PC-3 (cell line): ENCODE results near the gene TMEM167A.

Experiments used
- EZH2phosphoT487 ChIP-seq: fragments of 300-600 bp; sonication (generic); IDR thresholded peaks from 2 replicates; pipeline ENCODE4 v1.6.1; 2018; ENCODE audit warnings: mild to moderate bottlenecking, antibody characterized with exemption, low read length, borderline replicate concordance
- TF ChIP-seq, protein P1 (sequence below): fragments of 300-600 bp; sonication (generic); conservative IDR thresholded peaks from 2 replicates; pipeline ENCODE4 v1.5.1; 2017; ENCODE audit warnings: antibody characterized with exemption, low read depth, mild to moderate bottlenecking, low read length

GRCh38 chr5:83026930-83027687, 50.1 kb downstream of the TMEM167A start:
- TF ChIP-seq, protein P1, sequence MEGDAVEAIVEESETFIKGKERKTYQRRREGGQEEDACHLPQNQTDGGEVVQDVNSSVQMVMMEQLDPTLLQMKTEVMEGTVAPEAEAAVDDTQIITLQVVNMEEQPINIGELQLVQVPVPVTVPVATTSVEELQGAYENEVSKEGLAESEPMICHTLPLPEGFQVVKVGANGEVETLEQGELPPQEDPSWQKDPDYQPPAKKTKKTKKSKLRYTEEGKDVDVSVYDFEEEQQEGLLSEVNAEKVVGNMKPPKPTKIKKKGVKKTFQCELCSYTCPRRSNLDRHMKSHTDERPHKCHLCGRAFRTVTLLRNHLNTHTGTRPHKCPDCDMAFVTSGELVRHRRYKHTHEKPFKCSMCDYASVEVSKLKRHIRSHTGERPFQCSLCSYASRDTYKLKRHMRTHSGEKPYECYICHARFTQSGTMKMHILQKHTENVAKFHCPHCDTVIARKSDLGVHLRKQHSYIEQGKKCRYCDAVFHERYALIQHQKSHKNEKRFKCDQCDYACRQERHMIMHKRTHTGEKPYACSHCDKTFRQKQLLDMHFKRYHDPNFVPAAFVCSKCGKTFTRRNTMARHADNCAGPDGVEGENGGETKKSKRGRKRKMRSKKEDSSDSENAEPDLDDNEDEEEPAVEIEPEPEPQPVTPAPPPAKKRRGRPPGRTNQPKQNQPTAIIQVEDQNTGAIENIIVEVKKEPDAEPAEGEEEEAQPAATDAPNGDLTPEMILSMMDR, result no peak
- TF ChIP-seq EZH2phosphoT487, result no peak
